Measurements from ENCODE around the gene PMP22. TPM values are rescaled to one million over a fixed set of nuclear protein-coding genes. Genes with fewer than 3 reads are reported as not detected.

PMP22 gene
- total and polyA plus RNA-seq, 2 of the 13 experiments (the other 11 are each of a cell fraction or from before 2014, with no cell fraction given) = 5.7 to 6.2 TPM

- peak; percentile 56; the same call in 1 of the 2 replicates for TF ChIP-seq MEIS1 (CRISPR knock-in tag; IDR thresholded peaks at IDR 0.05; ENCODE audit: borderline replicate concordance)
- no peak for TF ChIP-seq GTF2F1 (IDR thresholded peaks at IDR 0.05; ENCODE audit: low read length)
- TF ChIP-seq ISL2 (CRISPR knock-in tag; IDR thresholded peaks at IDR 0.05) = no peak
- TF ChIP-seq MXD3 (CRISPR knock-in tag; IDR thresholded peaks at IDR 0.05) = no peak
- TF ChIP-seq KLF13 (CRISPR knock-in tag; IDR thresholded peaks at IDR 0.05) = no peak
- no peak for TF ChIP-seq ZNF773 (CRISPR knock-in tag; IDR thresholded peaks at IDR 0.05; ENCODE audit: borderline replicate concordance)
- TF ChIP-seq ZNF790 (CRISPR knock-in tag; IDR thresholded peaks at IDR 0.05; ENCODE audit: borderline replicate concordance) = no peak
- no peak for TF ChIP-seq THAP8 (CRISPR knock-in tag; IDR thresholded peaks at IDR 0.05; ENCODE audit: borderline replicate concordance)
- TF ChIP-seq ZMYM3 (CRISPR knock-in tag; IDR thresholded peaks at IDR 0.05) = no peak
- no peak for TF ChIP-seq TIGD3 (CRISPR knock-in tag; IDR thresholded peaks at IDR 0.05; ENCODE audit: borderline replicate concordance)
- no peak for TF ChIP-seq TP53 (CRISPR knock-in tag; conservative IDR thresholded peaks at IDR 0.05)
- no peak for TF ChIP-seq ATF5 (CRISPR knock-in tag; IDR thresholded peaks at IDR 0.05; ENCODE audit: low read depth)
- no peak for TF ChIP-seq FOXA1 (IDR thresholded peaks at IDR 0.05)
- TF ChIP-seq FOXA1 (CRISPR knock-in tag; IDR thresholded peaks at IDR 0.05) = 0 out of 2 replicates have a peak, but pooled peaks have one; percentile 16
- TF ChIP-seq ZNF776 (CRISPR knock-in tag; IDR thresholded peaks at IDR 0.05) = no peak; the same call in 1 of the 2 replicates
- TF ChIP-seq RARG (CRISPR knock-in tag; IDR thresholded peaks at IDR 0.05; ENCODE audit: low read depth) = no peak
- no peak for TF ChIP-seq HNF1B (CRISPR knock-in tag; IDR thresholded peaks at IDR 0.05)
- TF ChIP-seq REPIN1 (CRISPR knock-in tag; IDR thresholded peaks at IDR 0.05; ENCODE audit: borderline replicate concordance, low read depth) = peak; percentile 56; the same call in 1 of the 2 replicates
- TF ChIP-seq ARID4A (CRISPR knock-in tag; IDR thresholded peaks at IDR 0.05; ENCODE audit: borderline replicate concordance) = peak; percentile 46; the same call in 1 of the 2 replicates
- no peak for TF ChIP-seq SRF (IDR thresholded peaks at IDR 0.05; ENCODE audit: low read depth, low read length)
Observed at GRCh38 chr17:15260376-15261257, 4.5 kb downstream of the PMP22 start (continued).

Data from HepG2 (cell line).